Neural cell (in vitro differentiated cells): ENCODE data around the gene EVC.

ENCODE experiments used
- EP300 ChIP-seq: fragments of 450-650 bp; conservative IDR thresholded peaks from 2 replicates; pipeline ENCODE4 v1.6.1; 2014; ENCODE audit warnings: antibody characterized with exemption, mild to moderate bottlenecking, moderate library complexity; ENCODE audit not compliant: poor library complexity, severe bottlenecking
- EZH2 ChIP-seq: fragments of 200-600, 300-800 bp; shearing (Covaris generic), sonication (generic); IDR thresholded peaks from 2 replicates; pipeline ENCODE4 v1.6.1; 2014; ENCODE audit warnings: antibody characterized with exemption, low read length, borderline replicate concordance, mild to moderate bottlenecking; ENCODE audit not compliant: insufficient read depth, poor library complexity, severe bottlenecking
- MXI1 ChIP-seq: fragments of 450-650 bp; conservative IDR thresholded peaks from 2 replicates; pipeline ENCODE4 v1.6.1; 2014; ENCODE audit warnings: antibody characterized with exemption, mild to moderate bottlenecking; ENCODE audit not compliant: poor library complexity, severe bottlenecking
- POLR2AphosphoS5 ChIP-seq: IDR thresholded peaks from 2 replicates; pipeline ENCODE4 v1.6.1; 2012
- RAD21 ChIP-seq: fragments of 450-650 bp; conservative IDR thresholded peaks from 2 replicates; pipeline ENCODE4 v1.6.1; 2014; ENCODE audit warnings: antibody characterized with exemption, mild to moderate bottlenecking, moderate library complexity
- REST ChIP-seq: IDR thresholded peaks from 2 replicates; pipeline ENCODE4 v1.6.1; 2012; ENCODE audit warnings: borderline replicate concordance
- SMC3 ChIP-seq: fragments of 450-650 bp; conservative IDR thresholded peaks from 2 replicates; pipeline ENCODE4 v1.6.1; 2014; ENCODE audit warnings: antibody characterized with exemption, mild to moderate bottlenecking, moderate library complexity; ENCODE audit not compliant: poor library complexity
- TAF1 ChIP-seq: IDR thresholded peaks from 2 replicates; pipeline ENCODE4 v1.6.1; 2012; ENCODE audit warnings: low read depth
- TF ChIP-seq, protein P1 (sequence below): fragments of 450-650 bp; IDR thresholded peaks from 2 replicates; pipeline ENCODE4 v1.5.1; 2014; ENCODE audit warnings: antibody characterized with exemption, mild to moderate bottlenecking, moderate library complexity; ENCODE audit not compliant: poor library complexity, severe bottlenecking

DNA sequence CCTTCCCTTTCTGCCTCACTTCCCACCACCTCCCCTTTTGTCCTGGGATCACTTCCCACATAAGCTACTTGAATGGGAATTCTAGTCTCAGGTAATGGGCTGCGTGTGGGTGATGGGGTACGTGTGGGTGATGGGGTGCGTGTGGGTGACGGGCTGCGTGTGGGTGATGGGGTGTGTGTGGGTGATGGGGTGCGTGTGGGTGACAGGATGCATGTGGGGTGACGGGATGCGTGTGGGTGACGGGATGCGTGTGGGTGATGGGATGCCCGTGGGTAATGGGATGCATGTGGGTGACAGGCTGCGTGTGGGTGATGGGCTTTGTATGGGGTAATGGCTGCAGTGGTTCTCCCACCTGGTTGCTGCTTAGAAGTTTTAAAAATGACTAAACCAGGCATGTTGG, 46.2 kb upstream of the EVC start:
- no peak for TF ChIP-seq EZH2
- TF ChIP-seq, protein P1, sequence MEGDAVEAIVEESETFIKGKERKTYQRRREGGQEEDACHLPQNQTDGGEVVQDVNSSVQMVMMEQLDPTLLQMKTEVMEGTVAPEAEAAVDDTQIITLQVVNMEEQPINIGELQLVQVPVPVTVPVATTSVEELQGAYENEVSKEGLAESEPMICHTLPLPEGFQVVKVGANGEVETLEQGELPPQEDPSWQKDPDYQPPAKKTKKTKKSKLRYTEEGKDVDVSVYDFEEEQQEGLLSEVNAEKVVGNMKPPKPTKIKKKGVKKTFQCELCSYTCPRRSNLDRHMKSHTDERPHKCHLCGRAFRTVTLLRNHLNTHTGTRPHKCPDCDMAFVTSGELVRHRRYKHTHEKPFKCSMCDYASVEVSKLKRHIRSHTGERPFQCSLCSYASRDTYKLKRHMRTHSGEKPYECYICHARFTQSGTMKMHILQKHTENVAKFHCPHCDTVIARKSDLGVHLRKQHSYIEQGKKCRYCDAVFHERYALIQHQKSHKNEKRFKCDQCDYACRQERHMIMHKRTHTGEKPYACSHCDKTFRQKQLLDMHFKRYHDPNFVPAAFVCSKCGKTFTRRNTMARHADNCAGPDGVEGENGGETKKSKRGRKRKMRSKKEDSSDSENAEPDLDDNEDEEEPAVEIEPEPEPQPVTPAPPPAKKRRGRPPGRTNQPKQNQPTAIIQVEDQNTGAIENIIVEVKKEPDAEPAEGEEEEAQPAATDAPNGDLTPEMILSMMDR, result no peak
- TF ChIP-seq SMC3, result no peak
- TF ChIP-seq RAD21, result no peak
- TF ChIP-seq REST, result no peak
- TF ChIP-seq POLR2AphosphoS5, result no peak
- TF ChIP-seq TAF1, result no peak
- TF ChIP-seq EP300, result no peak
- TF ChIP-seq MXI1, result no peak
